ENCODE measurements around the gene YPEL1. TPM values are rescaled to one million over a fixed set of nuclear protein-coding genes. Genes with fewer than 3 reads are reported as not detected.

YPEL1 gene
- total RNA-seq, 1 donor from 2014 or later, result 7.9 TPM

GRCh38 chr22:21663738-21664137, 71.9 kb downstream of the YPEL1 start:
- intact Hi-C loops (cut with micrococcal nuclease), result no loop called here

- intact Hi-C loops (cut with micrococcal nuclease), result no loop called here
Measured at GRCh38 chr22:21661991-21662390, 73.6 kb downstream of the YPEL1 start.

- intact Hi-C loops (cut with micrococcal nuclease), result no loop called here
Measured at GRCh38 chr22:21660904-21661303, 74.7 kb downstream of the YPEL1 start.

- intact Hi-C loops (cut with micrococcal nuclease), result loop anchor here (5.0 to 10.0 kb wide), 2 partner anchors 277 to 655 kb away; partner anchors contain the start of gene THAP7
Measured at GRCh38 chr22:21659864-21660525, 75.6 kb downstream of the YPEL1 start.

- intact Hi-C loops (cut with micrococcal nuclease), result loop anchor here (1.0 to 10.0 kb wide), 4 partner anchors 9 to 653 kb away; partner anchors contain the start of genes PPIL2, THAP7 and YPEL1
Measured at GRCh38 chr22:21657360-21658032, 78.1 kb downstream of the YPEL1 start.

GRCh38 chr22:21657020-21657359, 78.6 kb downstream of the YPEL1 start:
- intact Hi-C loops (cut with micrococcal nuclease), result loop anchor here (1.0 to 10.0 kb wide), 4 partner anchors 9 to 652 kb away; partner anchors contain the start of genes PPIL2, THAP7 and YPEL1

GRCh38 chr22:21652547-21653545, 82.7 kb downstream of the YPEL1 start:
- intact Hi-C loops (cut with micrococcal nuclease), result loop anchor here (1.0 to 10.0 kb wide), 4 partner anchors 11 to 648 kb away; partner anchors contain the start of genes PPM1F, SDF2L1, THAP7 and YDJC

GRCh38 chr22:21652010-21652546, 83.5 kb downstream of the YPEL1 start:
- intact Hi-C loops (cut with micrococcal nuclease), result loop anchor here (1.0 to 10.0 kb wide), 4 partner anchors 10 to 647 kb away; partner anchors contain the start of genes PPM1F, SDF2L1, THAP7 and YDJC

- intact Hi-C loops (cut with micrococcal nuclease), result loop anchor here (1.0 to 10.0 kb wide), 4 partner anchors 9 to 647 kb away; partner anchors contain the start of genes PPM1F, SDF2L1, THAP7 and YDJC
Measured at GRCh38 chr22:21651521-21652009, 84.0 kb downstream of the YPEL1 start.

- intact Hi-C loops (cut with micrococcal nuclease), result loop anchor here (5.0 to 10.0 kb wide), 2 partner anchors 301 to 646 kb away; partner anchors contain the start of genes PPM1F and THAP7
Measured at GRCh38 chr22:21650823-21651520, 84.6 kb downstream of the YPEL1 start.

- intact Hi-C loops (cut with micrococcal nuclease), result loop anchor here (5.0 to 10.0 kb wide), 2 partner anchors 302 to 645 kb away; partner anchors contain the start of genes PPM1F and THAP7
Measured at GRCh38 chr22:21650280-21650679, 85.3 kb downstream of the YPEL1 start.

Other genes starting within 250 kb of the YPEL1 start
- gene RIMBP3C, start 184.3 kb downstream of the YPEL1 start, total RNA-seq, result 0.47 and 0.68 TPM in 2 replicates
- 60.7 and 63.1 TPM in 2 replicates for gene UBE2L3, start 168.1 kb downstream of the YPEL1 start, total RNA-seq
- 34.8 and 35.0 TPM in 2 replicates for gene YDJC, start 105.8 kb downstream of the YPEL1 start, total RNA-seq
- gene CCDC116, start 103.0 kb downstream of the YPEL1 start, total RNA-seq, result 0.61 and 0.81 TPM in 2 replicates
- gene SDF2L1, start 93.5 kb downstream of the YPEL1 start, total RNA-seq, result 117 and 120 TPM in 2 replicates
- 69.9 and 72.5 TPM in 2 replicates for gene PPIL2, start 69.8 kb downstream of the YPEL1 start, total RNA-seq
- gene MAPK1, start 131.9 kb upstream of the YPEL1 start, total RNA-seq, result 118 and 120 TPM in 2 replicates
- 18.8 and 23.2 TPM in 2 replicates for gene PPM1F, start 217.1 kb upstream of the YPEL1 start, total RNA-seq
- 53.0 and 54.3 TPM in 2 replicates for gene TOP3B, start 247.0 kb upstream of the YPEL1 start, total RNA-seq